GM13977 (cell line): Measurements from ENCODE around the gene ATP8A2.

Source experiments
- DNase-seq: peaks from one replicate; pipeline ENCODE4 v3.0.0; 2012; ENCODE audit warnings: low spot score
- CTCF ChIP-seq: IDR thresholded peaks from 2 replicates; pipeline ENCODE4 v1.5.1; 2012; ENCODE audit warnings: mild to moderate bottlenecking, control low read depth; ENCODE audit not compliant: insufficient read depth; ENCODE audit errors: extremely low read depth, missing control alignments
- in situ Hi-C: fragments of 300-500 bp; cut with MboI; formaldehyde crosslinking; loops from one replicate; pipeline ENCODE4 v1.12.0; 2022; ENCODE audit warnings: low sequenced_read_pairs, low pct_unique_long_range_greater_than_20kb, mixed read lengths, inconsistent platforms; ENCODE audit not compliant: unreplicated experiment

ATP8A2 gene

GRCh38 chr13:25744178-25744577, 372.4 kb downstream of the ATP8A2 start:
- DNase-seq = no peak
- in situ Hi-C loops = no loop called here
- TF ChIP-seq CTCF = no peak

DNA sequence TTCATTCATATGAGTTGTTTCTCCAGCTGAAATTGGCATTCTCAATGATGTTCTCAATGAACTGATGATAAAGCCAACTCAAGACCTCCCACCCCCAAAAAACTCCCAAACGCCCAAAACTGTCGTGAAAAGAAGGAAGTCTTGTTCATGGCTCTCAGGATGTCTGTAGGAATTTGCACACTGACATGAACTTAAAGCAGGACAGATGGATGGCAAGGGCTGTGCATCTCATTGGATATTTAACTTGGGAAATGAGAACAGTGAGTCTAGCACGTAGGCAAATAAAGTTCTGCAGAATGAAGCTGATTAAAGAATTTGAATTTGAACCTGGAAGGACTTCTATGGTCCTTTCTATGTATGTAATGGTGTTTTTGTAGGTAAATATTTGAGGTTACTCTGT, 374.4 kb downstream of the ATP8A2 start:
- no peak for TF ChIP-seq CTCF
- no peak for DNase-seq
- in situ Hi-C loops = no loop called here

DNA sequence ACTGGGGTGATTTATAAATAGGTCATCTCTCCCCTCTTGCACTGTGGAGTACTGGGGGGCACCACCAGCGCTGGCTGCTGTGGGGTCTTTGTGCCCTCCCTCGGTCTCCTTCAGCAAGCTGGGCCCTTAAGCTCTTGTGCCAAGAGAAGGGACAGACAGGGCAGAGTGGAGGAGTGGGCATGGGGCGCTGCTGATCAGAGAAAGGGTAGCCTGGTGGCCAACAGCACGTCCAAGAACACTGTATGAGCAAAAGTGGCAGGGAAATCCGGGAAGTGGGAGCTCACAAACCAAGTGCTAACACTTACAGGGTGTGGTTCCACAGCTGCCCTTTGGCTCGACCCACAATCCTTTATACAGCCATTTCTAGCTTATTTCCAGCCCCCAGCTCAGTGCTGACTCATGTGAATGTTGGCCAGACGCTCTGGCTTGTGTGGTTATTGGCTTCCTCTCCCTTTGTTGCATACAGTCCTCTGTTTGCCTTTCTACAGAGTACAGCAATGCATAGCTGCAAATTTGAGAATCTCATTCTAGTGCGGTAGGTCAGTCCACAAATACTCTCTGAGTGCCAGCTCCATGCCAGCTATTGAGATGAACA, 381.3 kb downstream of the ATP8A2 start:
- in situ Hi-C loops = no loop called here
- DNase-seq = no peak
- TF ChIP-seq CTCF = no peak

GRCh38 chr13:25753976-25754375, 382.2 kb downstream of the ATP8A2 start:
- DNase-seq = no peak
- in situ Hi-C loops = no loop called here
- TF ChIP-seq CTCF = no peak

DNA sequence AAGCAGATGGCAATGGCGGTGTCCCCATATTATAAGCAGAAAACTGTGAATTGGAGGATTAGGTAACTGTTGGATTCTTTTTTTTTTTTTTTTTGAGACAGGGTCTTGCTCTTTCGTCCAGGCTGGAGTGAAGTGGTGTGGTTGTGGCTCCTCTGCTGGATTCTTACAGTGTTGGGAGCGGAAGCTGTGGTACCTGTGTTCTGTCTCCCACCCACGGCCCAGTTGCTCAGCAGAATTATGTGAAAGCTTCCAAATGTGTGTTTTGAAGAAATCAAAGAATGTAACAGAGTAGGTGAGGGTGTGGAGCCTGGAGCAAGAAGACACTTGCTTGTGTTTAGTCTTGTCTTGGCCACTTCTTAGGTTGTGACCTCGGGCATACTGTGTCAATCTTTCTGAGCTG, 384.5 kb downstream of the ATP8A2 start:
- in situ Hi-C loops = no loop called here
- no peak for TF ChIP-seq CTCF
- DNase-seq = no peak

DNA sequence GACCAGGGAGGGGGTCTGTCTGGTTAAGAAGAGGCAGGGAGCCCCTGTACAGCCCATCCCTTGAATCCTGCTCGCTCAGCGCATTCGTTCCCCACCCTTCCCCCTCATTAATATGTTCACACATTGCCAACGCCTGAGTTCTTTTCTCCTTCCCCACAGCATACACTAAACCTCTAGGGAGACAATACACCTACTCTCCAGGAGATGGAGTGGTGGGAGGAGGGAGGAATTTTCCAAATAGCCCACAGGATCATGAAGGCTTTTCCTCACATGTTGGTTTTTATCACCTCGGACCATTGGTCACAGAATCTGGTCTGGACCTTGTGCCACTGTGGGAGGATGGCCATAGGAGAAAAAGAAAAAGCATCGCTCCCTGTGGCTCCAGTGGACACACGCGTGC, 385.1 kb downstream of the ATP8A2 start:
- no peak for TF ChIP-seq CTCF
- no peak for DNase-seq
- in situ Hi-C loops = no loop called here

DNA sequence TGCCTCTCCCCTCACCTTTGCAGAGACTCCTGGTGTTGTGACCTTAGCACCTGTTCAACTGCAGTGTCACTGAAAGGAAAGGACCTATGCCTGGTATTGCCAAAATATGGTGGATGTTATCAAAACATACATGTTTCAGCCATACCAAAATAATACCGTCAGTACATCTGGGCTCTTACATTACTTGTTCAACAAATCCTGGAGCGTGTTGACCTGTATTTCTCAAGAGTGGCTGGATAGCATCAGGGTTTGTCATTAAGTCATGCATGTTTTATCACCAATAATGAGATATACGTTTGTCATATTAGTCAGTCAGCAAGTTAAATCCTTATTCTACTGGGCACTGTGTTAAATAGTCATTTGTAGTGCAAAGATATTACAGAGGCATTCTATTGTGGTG, 389.3 kb downstream of the ATP8A2 start:
- TF ChIP-seq CTCF = no peak
- in situ Hi-C loops = no loop called here

More for the DNA sequence above, 389.3 kb downstream of the ATP8A2 start:
- no peak for DNase-seq
